Suppressor macrophage (primary cell): Measurements from ENCODE around the gene SHROOM3.
"Not testable (repeated sequence)": the region's sequence is repeated elsewhere in the genome, so short reads cannot be mapped to it uniquely, and the experiment has no call there.

Source experiments
- DNase-seq, 4 experiments: peaks; one replicate each; pipeline ENCODE4 v3.0.0-alpha.2; 2020 to 2022

Gene SHROOM3

GRCh38 chr4:76445911-76446310 is 10.9 kb downstream of the SHROOM3 start:
- no peak for DNase-seq

GRCh38 chr4:76447393-76447851 is 12.4 kb downstream of the SHROOM3 start:
- DNase-seq: no peak

DNA sequence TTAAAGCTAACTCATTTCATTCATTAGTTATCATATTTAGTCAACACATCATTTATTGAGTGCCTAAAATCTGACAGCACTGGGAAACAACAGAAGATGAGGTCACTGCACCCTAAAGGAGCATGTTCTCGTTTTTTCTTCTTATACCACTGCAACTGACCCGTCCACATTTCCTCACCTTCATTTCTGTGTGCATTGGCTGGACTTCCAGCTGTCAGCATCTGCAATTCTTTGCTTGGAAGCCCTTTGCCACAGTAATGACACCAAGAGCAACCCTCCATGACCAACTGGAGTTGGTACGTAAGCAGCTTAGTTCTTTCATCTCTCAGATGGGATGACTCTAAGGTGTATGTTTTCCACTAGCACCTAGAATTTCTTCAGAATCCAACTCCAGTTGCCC is 13.2 kb downstream of the SHROOM3 start:
- no peak for DNase-seq

DNA sequence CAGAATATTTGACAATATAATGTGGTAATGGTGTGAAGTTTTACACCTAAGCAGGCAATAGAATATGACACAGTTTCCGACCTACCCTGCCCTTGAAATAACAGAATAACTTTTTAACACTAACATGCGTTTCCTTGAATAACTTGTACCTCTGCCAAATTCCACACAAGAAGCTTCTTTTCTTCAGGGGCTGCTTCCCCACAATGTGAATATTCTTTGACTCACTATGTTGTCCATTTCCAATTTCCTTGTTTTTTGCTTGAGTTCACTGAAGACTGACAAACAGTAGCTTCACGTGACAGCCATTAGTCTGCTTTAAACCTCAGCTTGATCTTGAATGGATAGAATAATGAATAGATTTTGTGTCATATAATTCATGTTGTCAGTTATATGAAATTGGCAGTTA is 14.3 kb downstream of the SHROOM3 start:
- DNase-seq: no peak

DNA sequence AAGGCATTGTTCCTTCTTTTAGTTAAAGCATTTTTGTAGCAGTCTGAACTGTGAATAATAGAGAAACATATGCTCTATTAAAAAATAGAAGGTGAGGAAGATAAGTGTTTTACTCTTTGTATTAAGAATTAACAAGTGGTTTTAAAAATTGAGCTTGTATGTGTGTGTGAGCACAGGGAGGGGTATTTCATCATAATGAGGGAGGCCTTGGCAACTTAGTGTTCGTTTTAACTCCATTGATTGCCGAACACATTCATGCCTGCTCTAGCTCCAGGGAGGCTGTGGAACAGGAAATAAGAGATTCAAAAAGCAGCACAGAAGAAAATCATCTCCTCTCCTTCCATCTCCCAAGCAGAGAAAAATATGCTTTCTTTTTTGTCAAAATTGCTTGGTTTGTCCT is 14.8 kb downstream of the SHROOM3 start:
- no peak for DNase-seq

- DNase-seq: no peak
Measured at GRCh38 chr4:76453232-76453631, 18.2 kb downstream of the SHROOM3 start.

- not testable (repeated sequence) for DNase-seq
Measured at GRCh38 chr4:76454073-76454472, 19.0 kb downstream of the SHROOM3 start.

DNA sequence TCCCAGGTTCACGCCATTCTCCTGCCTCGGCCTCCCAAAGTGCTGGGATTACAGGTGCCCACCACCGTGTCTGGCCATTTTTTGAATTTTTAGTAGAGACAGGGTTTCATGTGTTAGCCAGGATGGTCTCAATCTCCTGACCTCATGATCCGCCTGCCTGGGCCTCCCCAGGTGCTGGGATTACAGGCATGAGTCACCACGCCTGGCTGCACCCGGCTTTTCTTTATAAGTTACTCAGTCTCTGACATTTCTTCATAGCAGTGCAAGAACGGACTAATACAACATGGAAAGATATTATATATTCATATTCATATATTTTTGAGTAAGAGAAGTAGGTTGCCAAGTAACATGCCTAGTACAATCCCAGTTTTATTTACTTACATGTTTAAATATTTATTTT is 22.9 kb downstream of the SHROOM3 start:
- DNase-seq: no peak

- DNase-seq: no peak
Measured at GRCh38 chr4:76458297-76458696, 23.3 kb downstream of the SHROOM3 start.

DNA sequence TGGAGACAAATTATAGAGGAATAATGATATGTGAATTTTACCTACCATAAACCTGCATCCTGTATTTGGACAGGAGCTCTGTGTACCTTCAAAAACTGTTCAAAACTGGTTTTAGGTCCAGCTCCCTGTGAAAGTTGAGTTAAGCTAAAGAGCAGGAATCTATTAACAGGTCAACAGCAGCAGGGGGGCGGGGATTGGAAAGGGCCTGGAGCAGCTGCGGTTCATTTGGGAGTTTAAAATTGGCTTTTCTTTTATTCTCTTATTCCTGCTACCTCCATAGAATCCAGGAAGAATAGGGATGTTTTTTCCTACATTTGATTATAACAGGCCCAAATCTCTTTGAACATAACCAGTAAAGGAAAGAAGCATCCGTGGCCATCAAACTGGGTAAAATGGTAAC is 23.8 kb downstream of the SHROOM3 start:
- DNase-seq: no peak

GRCh38 chr4:76459291-76459723 is 24.3 kb downstream of the SHROOM3 start:
- no peak for DNase-seq

DNA sequence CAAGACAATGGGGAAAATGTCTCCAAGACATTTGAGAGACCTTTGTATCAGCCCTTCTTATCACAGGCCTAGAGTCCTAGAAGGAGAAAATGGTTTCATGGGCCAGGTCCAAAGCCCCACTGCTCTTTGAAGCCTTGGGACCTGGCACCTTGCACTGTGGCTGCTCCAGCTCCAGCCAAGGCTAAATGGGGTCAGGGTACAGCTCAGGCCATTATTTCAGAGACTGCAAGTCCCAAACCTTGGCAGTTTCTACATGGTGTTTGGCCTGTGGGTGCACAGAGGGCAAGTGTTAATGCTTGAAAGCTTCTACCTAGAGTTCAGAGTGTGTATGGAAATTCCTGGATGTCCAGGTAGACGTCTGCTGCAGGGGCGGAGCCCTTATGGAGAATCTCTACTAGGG is 28.5 kb downstream of the SHROOM3 start:
- no peak for DNase-seq

DNA sequence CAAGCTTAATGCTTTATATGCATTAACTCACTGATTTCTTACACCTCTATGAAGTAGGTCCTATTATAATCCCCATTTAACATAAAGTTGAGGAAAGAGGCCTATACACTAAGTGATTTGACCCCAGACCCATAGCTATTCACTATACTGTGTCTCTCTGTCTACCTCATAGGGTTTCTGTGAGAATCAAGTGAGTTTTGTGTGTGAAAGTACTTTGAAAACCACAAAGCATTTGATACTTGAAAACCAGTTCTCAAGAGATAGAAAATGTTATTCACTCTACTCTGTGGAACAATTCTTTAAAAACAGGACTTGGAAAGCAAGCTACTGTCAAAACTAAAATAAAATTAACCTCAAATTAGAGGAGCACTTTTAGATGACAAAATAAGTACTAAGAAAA is 35.0 kb downstream of the SHROOM3 start:
- no peak for DNase-seq

- no peak for DNase-seq
Measured at GRCh38 chr4:76470532-76470931, 35.5 kb downstream of the SHROOM3 start.

DNA sequence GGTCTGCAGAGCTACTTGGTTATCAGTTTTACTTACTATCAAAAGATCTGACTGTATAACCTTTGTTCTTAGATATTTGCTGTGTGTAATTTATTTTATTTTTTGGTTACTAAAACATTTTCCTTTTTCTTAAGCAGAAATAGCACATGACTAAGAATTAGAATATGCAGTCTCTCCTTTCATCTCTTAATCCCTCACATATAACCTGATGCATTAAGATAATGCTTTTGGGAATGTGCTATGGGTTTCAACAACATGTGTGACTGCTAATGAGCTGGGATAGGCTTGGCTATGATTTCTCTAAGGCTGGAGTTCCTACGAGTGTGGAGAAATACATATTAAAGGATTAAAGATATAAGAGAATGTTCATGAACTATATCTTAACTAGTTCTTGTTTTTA is 41.5 kb downstream of the SHROOM3 start:
- DNase-seq: no peak

DNA sequence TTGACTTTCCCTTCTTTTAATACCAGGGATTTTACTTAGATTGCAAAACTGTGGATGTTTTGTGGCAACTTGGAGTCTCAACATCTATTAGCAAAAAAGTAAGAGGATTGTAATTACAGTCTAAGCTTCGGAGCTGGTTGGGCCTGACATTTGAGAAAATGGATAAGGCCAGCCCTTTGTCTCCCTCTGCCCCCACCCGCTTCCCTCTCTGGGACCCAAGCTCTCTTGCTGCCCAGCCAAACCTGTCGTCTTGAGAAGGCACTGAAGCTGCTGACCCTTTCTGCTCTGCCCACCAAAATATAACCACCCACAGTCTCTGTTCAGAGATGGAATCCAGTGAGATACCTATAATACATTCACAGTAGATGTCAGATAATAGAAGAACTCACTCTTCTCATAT is 49.6 kb downstream of the SHROOM3 start:
- DNase-seq: no peak

- DNase-seq: no peak
Measured at GRCh38 chr4:76485450-76485849, 50.4 kb downstream of the SHROOM3 start.

DNA sequence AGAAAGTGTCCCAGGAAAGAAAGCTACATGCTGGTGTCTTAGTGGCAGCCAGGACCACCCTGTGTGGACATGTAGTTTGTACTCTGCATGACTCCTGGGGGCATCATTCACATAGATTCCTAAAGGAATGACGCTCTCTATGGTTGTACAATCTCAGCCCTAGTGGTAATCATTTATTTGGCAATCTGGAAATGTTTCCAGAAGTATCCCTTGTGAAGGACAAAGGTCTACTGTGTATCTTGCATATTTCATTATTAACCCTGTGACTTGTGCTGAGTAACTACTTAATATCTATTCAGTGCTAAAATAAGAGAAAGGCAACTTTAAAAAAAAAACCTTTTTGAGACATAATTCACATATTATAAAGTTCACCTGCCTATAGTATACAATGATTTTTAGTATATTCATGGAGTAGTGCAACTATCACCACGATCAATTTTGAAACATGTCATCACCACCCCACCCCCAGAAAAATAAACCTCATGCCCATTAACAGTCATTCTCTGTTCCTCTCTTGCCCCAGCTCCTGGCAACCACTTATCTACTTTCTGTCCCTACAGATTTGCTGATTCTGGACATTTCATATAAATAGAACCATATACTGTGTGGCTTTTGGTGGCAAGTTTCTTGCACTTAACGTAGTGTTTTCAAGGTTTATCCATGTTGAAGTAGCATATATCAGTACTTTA is 51.7 kb downstream of the SHROOM3 start:
- DNase-seq: no peak

GRCh38 chr4:76487621-76488020 is 52.6 kb downstream of the SHROOM3 start:
- no peak for DNase-seq

- DNase-seq: no peak
Measured at GRCh38 chr4:76488455-76488854, 53.4 kb downstream of the SHROOM3 start.

DNA sequence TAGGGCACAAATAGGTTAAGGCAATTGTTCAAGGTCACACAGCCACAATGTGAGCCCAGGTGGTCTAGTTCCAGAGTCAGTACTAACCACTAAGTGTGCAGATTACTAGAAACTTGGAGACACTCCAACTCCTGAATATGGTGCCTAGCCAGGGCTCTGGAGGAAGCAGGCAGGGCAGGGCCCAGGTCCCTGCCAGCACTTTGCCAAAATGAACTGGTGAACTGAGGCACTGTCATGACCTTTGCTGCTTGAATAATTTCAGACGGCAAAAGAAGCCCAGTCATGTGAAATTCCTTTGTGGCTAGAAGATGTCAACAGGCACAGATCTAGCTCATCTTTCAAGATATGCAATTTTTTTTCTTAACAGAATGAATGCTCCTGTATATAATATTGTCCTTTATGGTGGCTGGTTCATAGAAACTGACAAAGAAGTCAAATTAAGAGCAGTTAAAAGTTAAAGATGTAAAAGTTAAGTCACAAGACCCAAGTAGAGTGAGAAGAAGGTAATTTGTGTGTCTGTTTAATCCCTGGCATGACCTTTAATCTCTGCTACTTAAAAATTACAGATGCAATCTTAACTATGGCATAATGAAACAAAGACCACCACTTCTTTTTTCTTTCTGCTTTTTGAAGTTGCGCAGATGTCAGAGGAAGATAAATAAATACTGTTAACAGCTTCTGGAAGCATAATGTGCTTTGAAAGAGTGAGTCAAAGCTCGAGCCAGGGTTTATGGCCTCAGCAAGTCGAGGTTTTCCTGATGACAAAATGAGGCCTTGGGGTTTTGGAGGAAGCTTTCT is 54.1 kb downstream of the SHROOM3 start:
- no peak for DNase-seq

- DNase-seq: no peak
Measured at GRCh38 chr4:76489686-76490161, 54.7 kb downstream of the SHROOM3 start.

DNA sequence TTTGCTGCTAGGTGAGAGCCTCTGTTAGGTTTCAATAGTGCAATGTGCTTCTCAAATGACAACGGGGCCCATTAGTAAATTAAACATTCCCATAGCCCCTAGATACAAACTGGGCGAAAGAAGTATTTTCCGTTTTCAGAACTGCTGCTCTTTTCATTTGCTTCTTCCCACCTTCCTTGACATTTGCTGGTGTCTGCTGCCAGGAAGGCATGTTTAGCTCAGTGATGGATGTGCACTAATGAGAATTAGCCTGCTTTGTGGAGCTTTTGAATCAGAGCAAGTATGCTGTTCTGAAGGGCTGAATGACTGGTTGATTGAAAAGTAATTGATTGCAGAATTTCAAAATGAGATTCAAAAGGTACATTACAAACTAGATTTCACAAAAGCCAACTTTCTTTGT is 57.0 kb downstream of the SHROOM3 start:
- no peak for DNase-seq

- no peak for DNase-seq
Measured at GRCh38 chr4:76494243-76494642, 59.2 kb downstream of the SHROOM3 start.
